SK-N-SH treated with all-trans-retinoic acid at 6 μM for 48 hours (cell line): Measurements from ENCODE around the gene STAMBP.

ENCODE experiments used
- ARNTL ChIP-seq: fragments of 450-650 bp; formaldehyde crosslinking; IDR thresholded peaks from 2 replicates; pipeline ENCODE4 v1.5.0; 2020; ENCODE audit warnings: low read depth, mild to moderate bottlenecking, moderate library complexity, borderline replicate concordance
- BACH2 ChIP-seq: fragments of 250-450 bp; sonication (Bioruptor Pico); IDR thresholded peaks from 2 replicates; pipeline ENCODE4 v1.9.0; 2021; ENCODE audit warnings: mild to moderate bottlenecking, borderline replicate concordance
- GLIS3 ChIP-seq: fragments of 250-450 bp; sonication (Bioruptor Pico); IDR thresholded peaks from 2 replicates; pipeline ENCODE4 v1.5.0; 2020; ENCODE audit warnings: mild to moderate bottlenecking, moderate library complexity
- ISL1 ChIP-seq: fragments of 250-450 bp; sonication (Bioruptor Pico); IDR thresholded peaks from 2 replicates; pipeline ENCODE4 v2.1.2; 2022; ENCODE audit warnings: mild to moderate bottlenecking, moderate library complexity
- POU6F1 ChIP-seq: fragments of 250-450 bp; sonication (Bioruptor Pico); IDR thresholded peaks from 2 replicates; pipeline ENCODE4 v1.8.0; 2021; ENCODE audit warnings: low read depth, mild to moderate bottlenecking, moderate library complexity, borderline replicate concordance
- RARB ChIP-seq: fragments of 250-450 bp; sonication (Bioruptor Pico); IDR thresholded peaks from 2 replicates; pipeline ENCODE4 v1.8.0; 2021; ENCODE audit warnings: mild to moderate bottlenecking, moderate library complexity
- SNAI2 ChIP-seq: fragments of 250-450 bp; sonication (Bioruptor Pico); IDR thresholded peaks from 2 replicates; pipeline ENCODE4 v1.5.0; 2020; ENCODE audit warnings: mild to moderate bottlenecking, moderate library complexity
- TCF4 ChIP-seq: fragments of 250-450 bp; sonication (Bioruptor Pico); IDR thresholded peaks from 2 replicates; pipeline ENCODE4 v1.8.0; 2021; ENCODE audit warnings: mild to moderate bottlenecking, moderate library complexity, borderline replicate concordance
- ZFP3 ChIP-seq: fragments of 250-450 bp; sonication (Bioruptor Pico); IDR thresholded peaks from 2 replicates; pipeline ENCODE4 v1.5.0; 2020; ENCODE audit warnings: mild to moderate bottlenecking, moderate library complexity
- ZFP30 ChIP-seq: fragments of 450-650 bp; formaldehyde crosslinking; IDR thresholded peaks from 2 replicates; pipeline ENCODE4 v1.5.0; 2022; ENCODE audit warnings: mild to moderate bottlenecking, moderate library complexity
- ZNF70 ChIP-seq: fragments of 450-650 bp; formaldehyde crosslinking; IDR thresholded peaks from 2 replicates; pipeline ENCODE4 v1.5.0; 2020; ENCODE audit warnings: mild to moderate bottlenecking, moderate library complexity

- no peak for TF ChIP-seq ZFP30 (CRISPR knock-in tag)
- TF ChIP-seq GLIS3 = no peak
- TF ChIP-seq ZNF70 (CRISPR knock-in tag) = no peak
- TF ChIP-seq SNAI2 (CRISPR knock-in tag) = no peak
- no peak for TF ChIP-seq TCF4 (CRISPR knock-in tag)
- TF ChIP-seq RARB = no peak
- TF ChIP-seq ZFP3 (CRISPR knock-in tag) = no peak
- no peak for TF ChIP-seq ISL1
- no peak for TF ChIP-seq POU6F1
- TF ChIP-seq ARNTL (CRISPR knock-in tag) = no peak
- TF ChIP-seq BACH2 = no peak
These were observed 82.9 kb downstream of the STAMBP start for GRCh38 chr2:73911548-73912208.
